Neuronal stem cell (in vitro differentiated cells): ENCODE results near the gene GCGR.
A peak's percentile ranks its signal among the peaks of the same experiment; 100 is the strongest.

Experiments used
- DNase-seq: peaks from one replicate; pipeline ENCODE4 v3.0.0-alpha.2; 2013; ENCODE audit warnings: low spot score
- H2AFZ ChIP-seq: one replicate; pipeline ENCODE4 v1.6.1; 2013; ENCODE audit warnings: mild to moderate bottlenecking, low read length, inconsistent platforms
- H2AK5ac ChIP-seq: 2 replicates; pipeline ENCODE4 v1.6.1; 2013; ENCODE audit warnings: low read depth, mild to moderate bottlenecking, inconsistent platforms, low read length, moderate library complexity, mixed read lengths
- H2BK120ac ChIP-seq: 2 replicates; pipeline ENCODE4 v1.6.1; 2013; ENCODE audit warnings: low read depth, mild to moderate bottlenecking, inconsistent platforms, low read length, moderate library complexity, mixed read lengths
- H2BK12ac ChIP-seq: one replicate; pipeline ENCODE4 v1.6.1; 2013; ENCODE audit warnings: low read length, inconsistent platforms
- H2BK15ac ChIP-seq: 2 replicates; pipeline ENCODE4 v1.6.1; 2013; ENCODE audit warnings: mild to moderate bottlenecking, low read length, inconsistent platforms, mixed read lengths
- H2BK5ac ChIP-seq: one replicate; pipeline ENCODE4 v1.6.1; 2013; ENCODE audit warnings: inconsistent platforms, mild to moderate bottlenecking, low read length, moderate library complexity
- H3K14ac ChIP-seq: one replicate; pipeline ENCODE4 v1.6.1; 2013; ENCODE audit warnings: low read length, inconsistent platforms
- H3K18ac ChIP-seq: 2 replicates; pipeline ENCODE4 v1.6.1; 2013; ENCODE audit warnings: low read length, inconsistent platforms
- H3K23ac ChIP-seq: 2 replicates; pipeline ENCODE4 v1.6.1; 2013; ENCODE audit warnings: low read depth, mild to moderate bottlenecking, mixed read lengths, low read length, inconsistent platforms; ENCODE audit not compliant: poor library complexity
- H3K27ac ChIP-seq: replicated peaks from 3 replicates; pipeline ENCODE4 v1.5.1; 2013; ENCODE audit warnings: low read length, inconsistent platforms
- H3K27me3 ChIP-seq, 3 experiments: 2 replicates each; pipeline ENCODE4 v1.6.1; 2013; ENCODE audit warnings: low read length in 3 of 3, mild to moderate bottlenecking in 2 of 3, inconsistent platforms in 1 of 3, low read depth in 1 of 3, mixed read lengths in 1 of 3, moderate library complexity in 1 of 3; ENCODE audit not compliant: control insufficient read depth in 3 of 3, insufficient read depth in 3 of 3
- H3K36me3 ChIP-seq, 2 donors: replicated peaks in 1 of 2; 2 replicates each; pipeline ENCODE4 v1.6.1; 2013; ENCODE audit warnings: low read length in 2 of 2; ENCODE audit not compliant: control insufficient read depth in 2 of 2, insufficient read depth in 2 of 2
- H3K4ac ChIP-seq: 2 replicates; pipeline ENCODE4 v1.6.1; 2013; ENCODE audit warnings: inconsistent platforms, mild to moderate bottlenecking, low read length, moderate library complexity
- H3K4me1 ChIP-seq, 2 donors: 1 replicate in 1 of 2; 2 replicates in 1 of 2; pipeline ENCODE4 v1.6.1; 2013; ENCODE audit warnings: low read length in 2 of 2, low read depth in 1 of 2; ENCODE audit not compliant: control insufficient read depth in 2 of 2, insufficient read depth in 1 of 2
- H3K4me2 ChIP-seq: one replicate; pipeline ENCODE4 v1.6.1; 2013; ENCODE audit warnings: mild to moderate bottlenecking, low read length, inconsistent platforms; ENCODE audit not compliant: insufficient read depth, poor library complexity, severe bottlenecking
- H3K4me3 ChIP-seq, 2 donors: 2 replicates each; pipeline ENCODE4 v1.5.1; 2013; ENCODE audit warnings: low read length in 2 of 2, mild to moderate bottlenecking in 2 of 2, inconsistent platforms in 1 of 2, moderate library complexity in 1 of 2
- H3K79me1 ChIP-seq: one replicate; pipeline ENCODE4 v1.6.1; 2013; ENCODE audit warnings: low read depth, mild to moderate bottlenecking, inconsistent platforms, low read length, moderate library complexity
- H3K9ac ChIP-seq: one replicate; pipeline ENCODE4 v1.6.1; 2013; ENCODE audit warnings: mild to moderate bottlenecking, low read depth, low read length, inconsistent platforms; ENCODE audit not compliant: poor library complexity
- H3K9me3 ChIP-seq, 2 donors: replicated peaks in 1 of 2; 2 replicates each; pipeline versions ENCODE3 to v1.6.1; 2013; ENCODE audit warnings: low read length in 2 of 2, mild to moderate bottlenecking in 2 of 2, inconsistent platforms in 1 of 2, low read depth in 1 of 2, mixed read lengths in 1 of 2, moderate library complexity in 1 of 2; ENCODE audit not compliant: control insufficient read depth in 2 of 2, insufficient read depth in 1 of 2
- H4K8ac ChIP-seq: one replicate; pipeline ENCODE4 v1.6.1; 2013; ENCODE audit warnings: low read depth, mild to moderate bottlenecking, inconsistent platforms, low read length, moderate library complexity
- H4K91ac ChIP-seq: one replicate; pipeline ENCODE4 v1.6.1; 2013; ENCODE audit warnings: low read length, low read depth, mild to moderate bottlenecking, inconsistent platforms; ENCODE audit not compliant: poor library complexity
- WGBS, 2 donors: extraction: QIAGEN DNeasy Blood & Tissue Kit; methylation state at CpG; one replicate each; pipeline ENCODE4 v1.1.7; 2013; ENCODE audit warnings: missing lambda C conversion rate in 2 of 2, mixed read lengths in 1 of 2; ENCODE audit not compliant: insufficient read length in 2 of 2, insufficient replicate concordance in 1 of 2; ENCODE audit errors: extremely low coverage in 2 of 2; 5-methylcytosine and 5-hydroxymethylcytosine counted together

The GCGR gene

GRCh38 chr17:81829858-81830257, 25.9 kb downstream of the GCGR start:
- Histone ChIP-seq H4K8ac (peak overlapping the region; percentile 65), H3K4me3 (no peak overlapping the region), H3K23ac (no peak overlapping the region), H2AFZ (no peak overlapping the region), H4K91ac (no peak overlapping the region), H2BK12ac (no peak overlapping the region), H3K79me1 (peaks cover 37% of the 10 kb centered on the region), H3K9me3 (no peaks in the 10 kb centered on the region), H3K4me1 (peaks cover 6 to 21% of the 10 kb centered on the region in 2 donors), H3K4ac (no peak overlapping the region), H3K18ac (no peak overlapping the region), H3K9ac (peak overlapping the region; percentile 30), H2BK15ac (no peak overlapping the region), H3K4me2 (no peak overlapping the region), H3K27me3 (no peaks in the 10 kb centered on the region), H3K27ac (no peak overlapping the region), H2AK5ac (no peak overlapping the region), H2BK120ac (peak overlapping the region; percentile 61), H2BK5ac (no peak overlapping the region), H3K14ac (no peak overlapping the region), H3K36me3 (peaks cover 0 to 7% of the 10 kb centered on the region in 2 donors)
- DNase-seq: no peak
- WGBS, 2 donors: no CpG with 5 or more reads among the region's 6 CpGs

DNA sequence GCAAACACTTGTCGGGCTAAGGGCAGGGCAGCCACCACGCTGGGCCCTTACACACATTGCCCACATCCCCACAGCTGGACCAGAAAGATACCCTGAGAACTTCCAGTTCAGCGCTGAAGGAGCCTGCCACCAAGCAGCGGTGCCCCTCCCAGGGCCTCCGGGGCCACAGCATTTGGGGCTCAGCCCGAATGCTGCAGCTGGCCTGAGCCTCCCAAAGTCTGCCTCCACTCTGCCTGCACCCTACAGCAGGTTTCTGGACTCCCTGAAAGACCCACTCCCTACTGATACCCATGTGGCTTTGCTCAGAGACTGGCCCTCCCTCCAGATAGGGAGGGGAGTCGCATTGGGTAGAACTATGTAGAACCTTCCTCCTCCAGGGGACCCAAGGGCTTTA, 27.6 kb downstream of the GCGR start:
- H4K91ac ChIP-seq: no peak overlapping the region
- H3K27ac ChIP-seq: no peak overlapping the region
- no peak overlapping the region for H3K23ac ChIP-seq
- H3K4me2 ChIP-seq: no peak overlapping the region
- no peak overlapping the region for H3K4ac ChIP-seq
- peaks cover 6 to 21% of the 10 kb centered on the region in 2 donors for H3K4me1 ChIP-seq
- no peak overlapping the region for H2BK120ac ChIP-seq
- H2BK5ac ChIP-seq: no peak overlapping the region
- H3K4me3 ChIP-seq: peak overlapping the region in 1 of 2 donors; percentile 81
- no peaks in the 10 kb centered on the region for H3K27me3 ChIP-seq
- H3K18ac ChIP-seq: no peak overlapping the region
- H2AK5ac ChIP-seq: peak overlapping the region; percentile 58
- WGBS, 2 donors: no CpG with 5 or more reads among the region's 7 CpGs
- H4K8ac ChIP-seq: no peak overlapping the region
- H3K9ac ChIP-seq: no peak overlapping the region
- H3K9me3 ChIP-seq: no peaks in the 10 kb centered on the region
- DNase-seq: no peak
- H2BK15ac ChIP-seq: no peak overlapping the region
- no peak overlapping the region for H2BK12ac ChIP-seq
- no peak overlapping the region for H2AFZ ChIP-seq
- no peak overlapping the region for H3K14ac ChIP-seq
- H3K79me1 ChIP-seq: peaks cover 34% of the 10 kb centered on the region
- peaks cover 2 to 9% of the 10 kb centered on the region in 2 donors for H3K36me3 ChIP-seq

- no peak overlapping the region for H3K27ac ChIP-seq
- no peak for DNase-seq
Observed at GRCh38 chr17:81831957-81832607, 28.1 kb downstream of the GCGR start.

DNA sequence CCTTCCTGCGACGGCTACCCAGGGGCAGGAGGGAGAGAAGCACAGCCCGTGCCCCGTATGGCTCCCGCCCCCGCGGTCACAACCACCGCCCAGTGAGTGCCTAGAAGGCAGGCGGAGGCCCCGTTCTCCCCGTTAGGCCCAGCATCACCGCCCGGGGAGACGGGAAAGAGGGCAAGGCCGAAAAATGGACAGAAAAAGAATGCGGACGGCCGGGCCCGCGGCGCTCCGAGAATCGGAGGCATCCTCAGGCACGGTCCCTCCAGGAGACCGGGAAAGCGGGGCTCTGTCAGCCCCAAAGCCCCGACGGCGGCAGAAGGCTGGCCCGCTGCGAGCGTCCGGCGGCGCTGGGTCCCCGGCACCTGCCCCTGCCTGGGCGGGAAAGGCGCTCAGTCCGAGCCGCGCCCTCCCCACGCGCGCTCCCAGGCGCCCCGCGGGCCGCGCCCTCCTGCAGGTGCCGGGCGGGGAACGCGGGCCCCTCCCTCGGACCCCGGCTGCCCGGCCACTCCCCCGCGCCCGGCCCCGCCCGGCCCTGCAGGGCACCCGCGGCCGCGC, 28.7 kb downstream of the GCGR start:
- H3K9me3 ChIP-seq: no peaks in the 10 kb centered on the region
- no peak overlapping the region for H2AK5ac ChIP-seq
- peak overlapping the region; percentile 81 for H3K23ac ChIP-seq
- no peak overlapping the region for H2BK5ac ChIP-seq
- no peak overlapping the region for H3K27ac ChIP-seq
- peak overlapping the region; percentile 82 for H3K9ac ChIP-seq
- H3K18ac ChIP-seq: peak overlapping the region; percentile 86
- H4K8ac ChIP-seq: no peak overlapping the region
- peak overlapping the region; percentile 71 for H2AFZ ChIP-seq
- peaks cover 2 to 9% of the 10 kb centered on the region in 2 donors for H3K36me3 ChIP-seq
- no peak overlapping the region for H4K91ac ChIP-seq
- no peak overlapping the region for H2BK15ac ChIP-seq
- peaks cover 34% of the 10 kb centered on the region for H3K79me1 ChIP-seq
- no peak overlapping the region for H2BK120ac ChIP-seq
- H3K4me3 ChIP-seq: peak overlapping the region; percentile 81 to 97
- H3K4me1 ChIP-seq: peaks cover 6 to 21% of the 10 kb centered on the region in 2 donors
- peak overlapping the region; percentile 61 for H3K14ac ChIP-seq
- H3K4me2 ChIP-seq: peak overlapping the region; percentile 95
- no peak overlapping the region for H2BK12ac ChIP-seq
- H3K27me3 ChIP-seq: no peaks in the 10 kb centered on the region
- H3K4ac ChIP-seq: peak overlapping the region; percentile 26
- DNase-seq: no peak
- WGBS, 2 donors: no CpG with 5 or more reads among the region's 65 CpGs

More at GRCh38 chr17:81831957-81832607, 28.1 kb downstream of the GCGR start:
- peak overlapping the region; percentile 58 for H2AK5ac ChIP-seq
- H4K91ac ChIP-seq: no peak overlapping the region
- peaks cover 2 to 9% of the 10 kb centered on the region in 2 donors for H3K36me3 ChIP-seq
- peak overlapping the region; percentile 81 to 97 for H3K4me3 ChIP-seq
- H2BK15ac ChIP-seq: no peak overlapping the region
- H2BK120ac ChIP-seq: no peak overlapping the region
- no peak overlapping the region for H2BK12ac ChIP-seq
- peak overlapping the region; percentile 26 for H3K4ac ChIP-seq
- no peaks in the 10 kb centered on the region for H3K27me3 ChIP-seq
- peak overlapping the region; percentile 71 for H2AFZ ChIP-seq
- no peak overlapping the region for H2BK5ac ChIP-seq
- peak overlapping the region; percentile 86 for H3K18ac ChIP-seq
- H4K8ac ChIP-seq: no peak overlapping the region
- peaks cover 34% of the 10 kb centered on the region for H3K79me1 ChIP-seq
- H3K23ac ChIP-seq: peak overlapping the region; percentile 81
- peaks cover 6 to 21% of the 10 kb centered on the region in 2 donors for H3K4me1 ChIP-seq
- H3K4me2 ChIP-seq: peak overlapping the region; percentile 95
- H3K9ac ChIP-seq: peak overlapping the region; percentile 82
- no peaks in the 10 kb centered on the region for H3K9me3 ChIP-seq
- H3K14ac ChIP-seq: peak overlapping the region; percentile 61
- no CpG with 5 or more reads among the region's 18 CpGs for whole genome bisulfite sequencing, 2 donors
